Measurements from ENCODE around the gene ITGA5. TPM values are rescaled to one million over a fixed set of nuclear protein-coding genes. Genes with fewer than 3 reads are reported as not detected.

The ITGA5 gene
- total RNA-seq, 1 experiment from 2014 or later = 75.8 TPM

- TF ChIP-seq CTCF (IDR thresholded peaks at IDR 0.05) (no peak), TCF7L2 (IDR thresholded peaks at IDR 0.05; ENCODE audit: low read depth, low read length) (no peak), SIN3A (IDR thresholded peaks at IDR 0.05; ENCODE audit: borderline replicate concordance, insufficient read depth, low read depth, low read length) (no peak), REST (IDR thresholded peaks at IDR 0.05; ENCODE audit: insufficient read depth in 1 of 2, low read depth in 2 of 2, low read length in 1 of 2) (no peak), POLR2AphosphoS5 (IDR thresholded peaks at IDR 0.05; ENCODE audit: low read depth, low read length) (no peak)
- H3K27me3 ChIP-seq (ENCODE audit: control insufficient read depth, insufficient read depth, low read length) = no peaks in the 10 kb centered on the region
- no peak for ATAC-seq
- CTCF ChIA-PET = no interaction called here
- no peak overlapping the region for H3K27ac ChIP-seq (ENCODE audit: low read length)
- in situ Hi-C loops (cut with HindIII; ENCODE audit: low pct_unique_long_range_greater_than_20kb, low sequenced_read_pairs) = no loop called here
- no peak for DNase-seq (ENCODE audit: low read depth, low spot score)
- intact Hi-C loops (cut with micrococcal nuclease; ENCODE audit: unreplicated experiment) = no loop called here
- H3K9me3 ChIP-seq (ENCODE audit: control insufficient read depth, insufficient read depth, low read depth, low read length) = no peaks in the 10 kb centered on the region
- no peaks in the 10 kb centered on the region; the same call in none of the 2 replicates for H3K36me3 ChIP-seq (ENCODE audit: control insufficient read depth, insufficient read depth, low read length)
- BruUV-seq (replicated peaks) = no TSS peak
- POLR2A ChIA-PET = no interaction called here
- no peak overlapping the region for H3K4me3 ChIP-seq (ENCODE audit: low read depth in 2 of 2, low read length in 2 of 2)
- H3K4me1 ChIP-seq (ENCODE audit: control insufficient read depth, insufficient read depth, low read length) = no peaks in the 10 kb centered on the region
Measured at GRCh38 chr12:54405573-54405972, 13.5 kb downstream of the ITGA5 start.

- ATAC-seq (no peak), DNase-seq (ENCODE audit: low read depth, low spot score) (no peak)
- no peak overlapping the region for H3K27ac ChIP-seq (ENCODE audit: low read length)
- TF ChIP-seq CTCF (IDR thresholded peaks at IDR 0.05) (no peak), SIN3A (IDR thresholded peaks at IDR 0.05; ENCODE audit: borderline replicate concordance, insufficient read depth, low read depth, low read length) (no peak), TCF7L2 (IDR thresholded peaks at IDR 0.05; ENCODE audit: low read depth, low read length) (no peak), REST (IDR thresholded peaks at IDR 0.05; ENCODE audit: insufficient read depth in 1 of 2, low read depth in 2 of 2, low read length in 1 of 2) (no peak), POLR2AphosphoS5 (IDR thresholded peaks at IDR 0.05; ENCODE audit: low read depth, low read length) (no peak)
- ChIA-PET CTCF (no interaction called here), POLR2A (no interaction called here)
- H3K36me3 ChIP-seq (ENCODE audit: control insufficient read depth, insufficient read depth, low read length) = peaks cover 2% of the 10 kb centered on the region
- no peak overlapping the region for H3K4me3 ChIP-seq (ENCODE audit: low read depth in 2 of 2, low read length in 2 of 2)
- H3K4me1 ChIP-seq (ENCODE audit: control insufficient read depth, insufficient read depth, low read length) = no peaks in the 10 kb centered on the region
- no peaks in the 10 kb centered on the region for H3K9me3 ChIP-seq (ENCODE audit: control insufficient read depth, insufficient read depth, low read depth, low read length)
- no peaks in the 10 kb centered on the region for H3K27me3 ChIP-seq (ENCODE audit: control insufficient read depth, insufficient read depth, low read length)
- no TSS peak for BruUV-seq (replicated peaks)
- intact Hi-C loops (cut with micrococcal nuclease; ENCODE audit: unreplicated experiment) = no loop called here
- in situ Hi-C loops (cut with HindIII; ENCODE audit: low pct_unique_long_range_greater_than_20kb, low sequenced_read_pairs) = no loop called here
Measured at GRCh38 chr12:54405106-54405505, 14.0 kb downstream of the ITGA5 start.

Data from Panc1 (cell line).